GM12874 (cell line): ENCODE data around the gene KANSL2.

Experiments
- TF ChIP-seq, protein P1 (sequence below): IDR thresholded peaks from 2 replicates; pipeline ENCODE4 v1.5.1; 2011; ENCODE audit warnings: low read depth, mild to moderate bottlenecking, control low read depth, low read length, moderate library complexity; ENCODE audit not compliant: insufficient read depth

The KANSL2 gene

DNA sequence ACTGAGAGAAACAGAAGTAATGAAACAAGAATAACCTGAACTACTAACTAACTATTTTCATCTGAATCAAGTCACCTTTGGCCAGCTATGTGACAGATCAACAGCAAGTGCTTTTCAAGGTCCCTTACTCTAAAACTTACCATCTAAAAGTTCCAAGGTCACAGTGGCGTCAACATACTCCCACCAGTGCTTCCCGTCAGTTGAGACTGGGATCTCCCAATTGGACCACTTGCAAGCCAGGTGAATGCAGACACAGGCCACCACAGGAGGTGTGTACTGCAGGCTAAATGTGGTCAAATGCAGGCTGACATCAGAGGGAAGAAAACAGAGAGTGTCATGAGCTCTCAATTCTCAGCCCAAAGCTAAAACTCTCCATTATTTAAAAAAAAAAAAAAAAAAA is 13.8 kb upstream of the KANSL2 start:
- TF ChIP-seq, protein P1, sequence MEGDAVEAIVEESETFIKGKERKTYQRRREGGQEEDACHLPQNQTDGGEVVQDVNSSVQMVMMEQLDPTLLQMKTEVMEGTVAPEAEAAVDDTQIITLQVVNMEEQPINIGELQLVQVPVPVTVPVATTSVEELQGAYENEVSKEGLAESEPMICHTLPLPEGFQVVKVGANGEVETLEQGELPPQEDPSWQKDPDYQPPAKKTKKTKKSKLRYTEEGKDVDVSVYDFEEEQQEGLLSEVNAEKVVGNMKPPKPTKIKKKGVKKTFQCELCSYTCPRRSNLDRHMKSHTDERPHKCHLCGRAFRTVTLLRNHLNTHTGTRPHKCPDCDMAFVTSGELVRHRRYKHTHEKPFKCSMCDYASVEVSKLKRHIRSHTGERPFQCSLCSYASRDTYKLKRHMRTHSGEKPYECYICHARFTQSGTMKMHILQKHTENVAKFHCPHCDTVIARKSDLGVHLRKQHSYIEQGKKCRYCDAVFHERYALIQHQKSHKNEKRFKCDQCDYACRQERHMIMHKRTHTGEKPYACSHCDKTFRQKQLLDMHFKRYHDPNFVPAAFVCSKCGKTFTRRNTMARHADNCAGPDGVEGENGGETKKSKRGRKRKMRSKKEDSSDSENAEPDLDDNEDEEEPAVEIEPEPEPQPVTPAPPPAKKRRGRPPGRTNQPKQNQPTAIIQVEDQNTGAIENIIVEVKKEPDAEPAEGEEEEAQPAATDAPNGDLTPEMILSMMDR: no peak

DNA sequence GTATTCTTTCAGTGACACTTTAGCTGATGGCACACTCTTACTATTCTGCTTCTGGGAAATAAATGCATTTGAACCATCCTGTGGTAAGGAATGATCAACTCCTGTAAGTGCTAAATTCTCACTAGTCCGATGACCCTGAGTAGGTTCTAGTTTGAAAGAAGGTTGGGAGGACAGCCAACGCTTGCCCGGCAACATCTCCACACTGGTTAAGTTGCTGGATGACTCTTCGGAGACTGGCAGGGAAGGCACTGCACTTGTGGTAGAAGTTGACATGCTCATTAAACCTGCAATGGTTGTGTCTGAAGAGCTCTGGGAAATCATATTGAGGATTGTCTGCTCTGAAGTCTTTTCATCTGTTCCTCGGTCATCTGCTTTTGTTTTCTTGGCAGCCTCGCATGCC is 12.0 kb upstream of the KANSL2 start:
- TF ChIP-seq, protein P1: no peak

DNA sequence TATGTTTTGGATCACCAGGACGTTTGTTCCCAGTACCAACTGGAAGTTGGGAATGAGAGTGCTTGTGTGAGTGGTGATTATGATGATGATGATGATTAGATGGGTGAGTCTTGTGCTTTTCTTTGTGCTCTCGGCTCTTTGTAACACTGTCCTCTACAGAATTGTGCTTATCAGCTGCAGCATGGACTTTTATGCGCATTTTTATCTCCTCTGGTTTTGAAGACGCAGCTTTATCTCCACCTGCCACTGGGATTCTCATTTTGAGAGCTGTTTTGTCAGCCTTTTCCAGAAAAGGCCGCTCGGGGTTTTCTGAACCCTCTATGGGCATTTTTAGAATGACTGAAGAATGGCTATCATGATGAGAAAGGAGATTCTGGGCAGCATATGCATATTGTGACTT is 11.5 kb upstream of the KANSL2 start:
- TF ChIP-seq, protein P1: no peak

DNA sequence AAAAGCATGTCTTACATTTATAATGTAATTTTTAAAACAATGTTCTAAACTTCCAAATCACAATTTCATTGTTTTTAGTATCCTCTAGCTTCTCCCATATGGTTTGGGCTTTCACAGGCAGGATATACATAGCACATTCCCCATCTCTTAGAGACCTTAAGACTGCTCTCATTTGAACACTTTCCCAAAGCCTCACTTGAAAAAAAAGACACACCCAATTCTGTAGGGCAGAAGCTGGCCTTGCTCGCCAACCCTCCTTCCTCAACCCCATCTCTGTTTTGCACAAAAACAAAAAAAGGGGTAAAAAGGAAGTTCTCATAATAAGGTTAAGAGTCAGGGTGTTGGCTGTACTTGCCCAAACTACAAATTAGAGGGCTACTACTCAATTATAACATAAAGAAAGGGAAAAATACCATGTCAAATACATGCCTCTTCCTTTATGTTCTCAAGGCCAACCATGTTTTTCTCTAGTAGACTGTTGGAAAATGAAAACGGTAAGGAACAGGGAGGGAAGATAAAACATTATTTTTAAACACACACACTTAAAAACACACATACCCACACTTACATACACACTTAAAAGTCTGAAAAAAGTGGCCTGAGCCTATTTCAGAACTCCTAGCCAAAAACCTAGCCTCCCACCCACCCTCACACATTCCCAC is 9.9 kb upstream of the KANSL2 start:
- TF ChIP-seq, protein P1: no peak

DNA sequence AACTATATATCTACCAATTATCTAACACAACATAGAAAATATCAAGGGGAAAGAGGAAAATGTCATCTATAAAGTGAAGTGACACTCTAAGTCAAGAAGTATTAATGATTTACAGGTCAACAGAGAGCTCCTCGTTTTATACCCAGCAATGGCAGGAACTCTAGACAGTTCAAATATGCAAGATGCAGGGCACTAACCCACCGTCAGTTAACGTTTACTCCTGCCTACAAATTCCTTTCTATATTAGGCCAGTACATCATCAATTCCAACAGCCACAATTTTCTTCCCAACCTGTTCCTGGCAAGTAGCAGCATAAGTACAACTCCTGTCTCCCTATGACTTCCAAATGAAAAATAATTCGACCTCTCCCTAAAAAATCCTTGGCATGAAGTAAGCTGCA is 9.0 kb upstream of the KANSL2 start:
- TF ChIP-seq, protein P1: no peak

DNA sequence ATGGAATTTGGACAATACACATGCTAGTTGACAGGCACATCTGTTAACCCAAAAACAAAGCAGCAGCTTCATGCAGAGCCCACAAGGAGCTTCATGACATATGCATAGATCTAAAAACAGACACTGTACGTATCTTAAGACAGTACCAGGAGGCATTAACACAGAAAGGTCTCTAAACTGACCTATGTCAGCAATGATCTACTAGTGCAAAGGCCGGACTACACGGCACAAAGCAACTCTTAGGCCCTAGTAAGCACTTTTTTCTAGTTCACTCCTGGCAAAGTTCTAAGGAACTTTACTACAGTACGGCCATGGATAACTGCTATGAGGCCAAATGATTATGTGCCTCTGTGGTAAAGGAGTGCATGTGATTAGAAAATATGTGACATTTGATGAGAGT is 8.4 kb upstream of the KANSL2 start:
- TF ChIP-seq, protein P1: no peak

DNA sequence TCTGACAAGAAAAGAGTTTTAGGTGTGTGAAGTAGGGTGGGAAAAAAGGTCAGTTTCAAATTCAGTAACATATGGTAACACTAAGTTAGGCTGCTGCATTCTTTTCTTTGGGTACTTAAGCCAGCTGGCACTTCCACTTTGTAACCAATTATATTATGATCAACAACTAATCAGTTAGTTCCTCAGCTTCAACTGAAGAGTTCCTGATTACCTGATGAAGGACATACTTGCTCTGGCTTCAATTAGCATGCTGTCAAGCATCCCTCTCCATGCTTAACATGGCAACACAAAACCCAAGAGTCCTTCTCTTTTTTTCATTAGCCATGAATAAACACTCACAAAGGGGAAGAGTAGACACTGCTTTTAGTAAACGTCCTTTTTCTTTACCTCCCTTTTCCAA is 6.8 kb upstream of the KANSL2 start:
- TF ChIP-seq, protein P1: no peak
